Renal cortical epithelial cell (primary cell): ENCODE data around the gene PKN3. TPM values are rescaled to one million over a fixed set of nuclear protein-coding genes. Genes with fewer than 3 reads are reported as not detected.
"Not testable (repeated sequence)": the region's sequence is repeated elsewhere in the genome, so short reads cannot be mapped to it uniquely, and the experiment has no call there.

Experiments
- DNase-seq: peaks from one replicate; pipeline ENCODE4 v3.0.0-alpha.2; 2011; ENCODE audit warnings: low read depth
- total RNA-seq: library from RNA; depleted of rRNA; stranded (reverse); fragments of >200 nt; gene quantifications from 2 replicates; pipeline ENCODE4 v1.2.3, GENCODE V29; 2014

Gene PKN3
- 2.8 and 5.2 TPM in 2 replicates for total RNA-seq

- DNase-seq: peak; percentile 43
Observed at GRCh38 chr9:128702445-128702948, at the start of gene PKN3. Gene PKN3 (plus strand): TSS chr9:128702503. CDS start chr9:128702916, 413 bp downstream.

GRCh38 chr9:128653908-128654307, 48.4 kb upstream of the PKN3 start:
- no peak for DNase-seq

- DNase-seq: no peak
Observed at GRCh38 chr9:128654481-128654880, 47.8 kb upstream of the PKN3 start.

GRCh38 chr9:128656416-128657343, 45.6 kb upstream of the PKN3 start, which contains the start of gene DYNC2I2:
Gene DYNC2I2 (minus strand): TSS chr9:128656847. CDS start chr9:128656726, 121 bp downstream.
- peak; percentile 51 for DNase-seq

- DNase-seq: no peak
Observed at GRCh38 chr9:128657344-128657704, 45.0 kb upstream of the PKN3 start.

DNA sequence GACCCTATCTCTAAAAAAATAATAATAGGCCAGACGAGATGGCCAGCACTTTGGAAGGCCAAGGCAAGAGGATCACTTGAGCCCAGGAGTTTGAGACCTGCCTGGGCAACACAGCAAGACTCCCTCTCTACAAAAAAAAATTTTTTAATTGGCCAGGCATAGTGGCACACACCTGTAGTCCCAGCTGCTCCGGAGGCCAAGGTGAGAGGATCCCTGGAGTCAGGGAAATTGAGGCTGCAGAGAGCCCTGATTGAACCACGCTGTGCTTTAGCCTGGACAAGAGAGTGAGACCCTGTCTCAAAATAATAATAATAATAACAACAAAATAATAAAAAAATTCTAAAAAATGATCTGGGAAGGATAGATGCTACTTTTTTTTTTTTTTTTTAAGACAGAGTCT, 44.5 kb upstream of the PKN3 start:
- no peak for DNase-seq

- DNase-seq: not testable (repeated sequence)
Observed at GRCh38 chr9:128666481-128666941, 35.8 kb upstream of the PKN3 start.

DNA sequence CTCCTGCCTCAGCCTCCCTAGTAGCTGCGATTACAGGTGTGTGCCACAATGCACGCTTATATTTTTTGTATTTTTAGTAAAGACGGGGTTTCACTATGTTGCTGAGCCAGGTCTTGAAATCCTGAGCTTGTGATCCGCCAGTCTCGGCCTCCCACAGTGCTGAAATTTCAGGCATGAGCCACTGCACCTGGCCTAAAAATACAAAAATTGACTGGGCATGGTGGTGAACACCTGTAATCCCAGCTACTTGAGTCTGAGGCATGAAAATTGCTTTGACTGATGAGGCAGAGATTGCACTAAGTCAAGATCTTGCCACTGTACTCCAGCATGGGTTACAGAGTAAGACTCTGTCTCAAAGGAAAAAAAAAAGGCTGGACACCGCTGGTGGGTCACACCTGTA, 32.5 kb upstream of the PKN3 start:
- DNase-seq: no peak

DNA sequence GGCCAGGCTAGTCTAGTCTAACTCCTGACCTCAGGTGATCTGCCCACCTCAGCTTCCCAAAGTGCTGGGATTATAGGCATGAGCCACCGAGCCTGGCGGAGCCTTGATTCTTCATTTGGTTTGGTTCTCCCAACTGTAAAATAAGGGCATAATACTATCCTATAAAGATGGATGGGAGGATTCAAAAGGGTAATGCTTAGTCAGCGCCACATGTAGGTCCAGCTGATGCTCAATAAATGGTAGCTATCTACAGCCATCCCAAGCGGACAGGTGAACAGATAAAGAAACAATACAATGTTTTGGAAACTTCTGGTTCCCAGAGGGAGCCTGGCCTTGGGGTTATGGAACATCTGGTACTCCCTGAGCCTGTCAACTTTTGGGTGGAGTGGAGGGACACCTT, 26.9 kb upstream of the PKN3 start:
- no peak for DNase-seq

GRCh38 chr9:128677794-128678193, 24.5 kb upstream of the PKN3 start:
- DNase-seq: no peak

GRCh38 chr9:128683340-128684064, 18.8 kb upstream of the PKN3 start:
- peak; percentile 92 for DNase-seq

- no peak for DNase-seq
Observed at GRCh38 chr9:128684065-128684324, 18.3 kb upstream of the PKN3 start.

- DNase-seq: peak; percentile 78
Observed at GRCh38 chr9:128684325-128685199, 17.7 kb upstream of the PKN3 start.

DNA sequence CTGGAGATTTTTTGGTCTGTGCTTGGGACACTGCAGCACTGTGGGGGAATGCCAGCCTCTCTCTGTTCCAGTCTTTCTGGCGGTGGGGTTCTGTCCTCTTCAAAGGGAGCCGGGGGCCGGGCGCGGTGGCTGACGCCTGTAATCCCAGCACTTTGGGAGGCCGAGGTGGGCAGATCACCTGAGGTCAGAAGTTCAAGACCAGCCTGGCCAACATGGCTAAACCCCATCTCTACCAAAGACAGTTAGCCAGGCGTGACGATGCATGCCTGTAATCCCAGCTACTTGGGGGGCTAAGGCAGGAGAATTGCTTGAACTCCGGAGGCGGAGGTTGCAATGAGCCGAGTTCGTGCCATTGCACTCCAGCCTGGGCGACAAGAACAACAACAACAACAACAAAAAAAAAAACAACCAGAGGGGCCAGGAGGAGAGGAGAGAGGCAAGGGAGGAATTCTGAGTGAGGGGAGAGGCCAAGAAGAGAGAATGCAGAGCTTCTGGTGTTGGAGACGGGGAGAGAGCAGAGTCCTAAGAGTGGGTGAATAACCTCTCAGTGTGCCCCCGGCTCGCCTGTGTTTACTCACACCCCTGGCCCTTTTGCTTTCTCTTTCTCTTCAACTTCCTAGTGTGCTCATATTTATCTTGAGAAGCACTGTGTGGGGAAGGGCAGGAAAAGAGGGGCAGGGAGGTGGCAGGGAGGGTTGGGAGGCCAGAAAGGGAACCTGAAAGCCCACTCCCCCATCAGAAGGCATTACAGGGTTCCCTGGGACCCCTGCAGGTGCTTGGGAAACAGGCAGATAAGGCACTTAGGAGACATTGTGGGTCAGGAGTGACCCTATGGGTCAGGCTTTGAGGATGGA, 16.4 kb upstream of the PKN3 start:
- no peak for DNase-seq

DNA sequence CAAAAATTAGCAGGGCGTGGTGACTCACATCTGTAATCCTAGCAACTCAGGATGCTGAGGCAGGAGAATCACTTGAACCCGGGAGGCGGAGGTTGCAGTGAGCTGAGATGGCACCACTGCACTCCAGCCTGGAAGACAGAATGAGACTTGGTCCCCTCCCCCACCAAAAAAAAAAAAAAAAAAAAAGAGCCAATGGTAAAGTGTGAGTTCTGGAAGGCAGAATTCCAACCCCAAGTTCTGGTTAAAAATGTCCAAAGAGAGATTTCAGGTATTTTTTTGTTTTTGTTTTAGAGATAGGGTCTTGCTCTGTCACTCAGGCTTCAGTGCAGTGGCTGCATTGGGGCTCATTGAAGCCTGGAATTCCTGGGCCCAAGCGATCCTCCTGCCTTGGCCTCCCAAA, 14.8 kb upstream of the PKN3 start:
- DNase-seq: no peak

DNA sequence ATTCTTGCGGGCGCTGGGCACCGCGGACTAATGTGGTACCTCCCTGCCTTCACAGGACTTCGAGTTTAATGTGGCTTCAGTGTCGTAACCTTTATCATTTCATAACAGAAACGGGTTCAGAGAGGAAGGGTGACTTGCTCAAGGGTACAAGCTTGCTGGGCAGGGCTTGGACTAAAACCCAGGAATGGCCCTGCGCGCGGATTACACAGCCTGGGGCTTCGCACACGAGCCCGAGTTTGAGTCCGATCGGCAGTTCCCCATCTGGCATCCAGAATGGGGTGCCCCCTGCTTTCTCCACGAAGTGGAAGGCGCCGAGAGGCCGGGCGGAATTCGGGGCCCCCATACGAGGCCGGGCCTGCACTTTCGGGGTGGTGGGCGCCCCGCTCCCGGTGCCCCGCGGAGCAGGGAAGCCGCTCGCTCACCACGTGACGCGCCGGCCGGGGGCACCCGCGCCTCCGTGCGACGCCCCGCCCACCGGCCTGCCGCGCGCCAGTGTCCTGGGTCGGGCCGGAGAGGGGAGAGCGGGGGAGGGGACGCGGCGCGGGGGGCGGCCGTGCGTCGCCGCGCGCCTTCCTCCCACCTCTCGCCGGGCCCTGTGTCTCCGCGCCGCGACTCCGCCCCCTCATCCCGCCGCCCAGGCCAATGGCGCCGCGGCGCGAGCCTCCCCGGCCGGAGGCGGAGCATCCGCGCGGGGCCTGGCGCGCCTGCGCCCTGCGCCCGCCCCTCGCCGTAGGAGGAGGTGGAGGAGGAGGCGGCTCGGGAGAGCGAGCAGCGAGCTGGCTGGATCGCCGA, 13.6 kb upstream of the PKN3 start, which contains the start of gene SET:
Gene SET (plus strand): TSS at position 722 of the 792 bp plus-strand sequence. CDS start 361 bp downstream, outside the sequence.
- peak; percentile 64 for DNase-seq

DNA sequence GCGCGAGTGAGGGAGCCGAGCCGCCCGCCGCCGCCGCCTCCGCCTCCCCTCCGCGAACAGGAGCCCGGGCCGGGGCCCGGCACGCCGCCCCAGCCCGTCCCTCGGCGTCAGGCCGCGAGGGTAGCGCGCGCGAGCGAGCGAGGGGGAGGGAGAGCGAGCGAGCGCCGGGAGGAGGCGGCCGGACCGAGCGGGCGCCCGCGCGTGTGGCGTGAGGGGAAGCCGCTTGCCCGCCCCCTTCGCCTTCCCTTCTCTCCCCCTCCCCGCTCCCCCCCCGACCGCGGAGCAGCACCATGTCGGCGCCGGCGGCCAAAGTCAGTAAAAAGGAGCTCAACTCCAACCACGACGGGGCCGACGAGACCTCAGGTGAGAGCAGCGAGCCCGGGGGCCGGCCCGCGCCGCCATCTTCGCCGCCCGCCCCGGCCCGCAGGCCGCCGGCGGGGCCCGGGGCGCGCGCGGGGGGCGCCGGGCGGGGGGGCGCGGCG, 13.0 kb upstream of the PKN3 start:
- no peak for DNase-seq

- DNase-seq: no peak
Observed at GRCh38 chr9:128689820-128690683, 12.3 kb upstream of the PKN3 start.

GRCh38 chr9:128690684-128691034, 11.6 kb upstream of the PKN3 start:
- no peak for DNase-seq
